ENCODE results near the gene CENPW.

CENPW gene

GRCh38 chr6:126385536-126385935 is 45.6 kb downstream of the CENPW start:
- WGBS (ENCODE audit: extremely low coverage, insufficient coverage, insufficient read length): no CpG with 5 or more reads among the region's 1 CpG
- Histone ChIP-seq H3K9ac (ENCODE audit: low read length) (no peak overlapping the region), H3K18ac (ENCODE audit: low read length) (no peak overlapping the region), H3K36me3 (ENCODE audit: control insufficient read depth in 1 of 2, insufficient read depth in 2 of 2, low read length in 2 of 2) (peaks cover 0 to 3% of the 10 kb centered on the region in 2 experiments), H3K79me2 (ENCODE audit: control insufficient read depth, insufficient read depth, low read length, poor library complexity) (no peaks in the 10 kb centered on the region), H3K23ac (ENCODE audit: low read length) (no peak overlapping the region), H3K14ac (ENCODE audit: low read length) (no peak overlapping the region), H3K27ac (ENCODE audit: low read depth, low read length) (no peak overlapping the region), H2BK120ac (ENCODE audit: insufficient read depth, low read length, poor library complexity) (no peak overlapping the region), H4K91ac (ENCODE audit: low read depth, low read length) (no peak overlapping the region), H3K27me3 (ENCODE audit: insufficient read depth, low read length) (no peaks in the 10 kb centered on the region), H2AK5ac (ENCODE audit: low read length) (no peak overlapping the region), H3K4me3 (ENCODE audit: low read depth, low read length) (no peak overlapping the region), H3K4ac (ENCODE audit: low read depth, low read length) (no peak overlapping the region), H3K79me1 (ENCODE audit: low read length) (no peaks in the 10 kb centered on the region), H2BK5ac (ENCODE audit: low read depth, low read length, poor library complexity) (no peak overlapping the region), H2BK12ac (ENCODE audit: low read length) (no peak overlapping the region), H2AFZ (ENCODE audit: insufficient read depth, low read length, poor library complexity) (no peak overlapping the region), H3K4me1 (ENCODE audit: control insufficient read depth in 1 of 2, insufficient read depth in 2 of 2, low read length in 2 of 2) (no peaks in the 10 kb centered on the region), H3K9me3 (ENCODE audit: insufficient read depth, low read depth, low read length) (peaks cover 3% of the 10 kb centered on the region), H4K12ac (ENCODE audit: low read depth, low read length) (no peak overlapping the region), H3K4me2 (ENCODE audit: low read length) (no peak overlapping the region), H4K8ac (ENCODE audit: low read depth, low read length) (no peak overlapping the region)
- no peak for DNase-seq

- no peak overlapping the region for H3K23ac ChIP-seq (ENCODE audit: low read length)
- H3K9me3 ChIP-seq (ENCODE audit: insufficient read depth, low read depth, low read length): no peaks in the 10 kb centered on the region
- H3K4me1 ChIP-seq (ENCODE audit: control insufficient read depth in 1 of 2, insufficient read depth in 2 of 2, low read length in 2 of 2): no peaks in the 10 kb centered on the region
- H3K4me3 ChIP-seq (ENCODE audit: low read depth, low read length): no peak overlapping the region
- no peaks in the 10 kb centered on the region for H3K79me1 ChIP-seq (ENCODE audit: low read length)
- H3K9ac ChIP-seq (ENCODE audit: low read length): no peak overlapping the region
- H3K27me3 ChIP-seq (ENCODE audit: insufficient read depth, low read length): no peaks in the 10 kb centered on the region
- H4K8ac ChIP-seq (ENCODE audit: low read depth, low read length): no peak overlapping the region
- no peak overlapping the region for H3K4me2 ChIP-seq (ENCODE audit: low read length)
- no peak overlapping the region for H3K27ac ChIP-seq (ENCODE audit: low read depth, low read length)
- no peak overlapping the region for H3K18ac ChIP-seq (ENCODE audit: low read length)
- H2AFZ ChIP-seq (ENCODE audit: insufficient read depth, low read length, poor library complexity): no peak overlapping the region
- no peak overlapping the region for H4K91ac ChIP-seq (ENCODE audit: low read depth, low read length)
- H2BK12ac ChIP-seq (ENCODE audit: low read length): no peak overlapping the region
- no peak for DNase-seq
- no peaks in the 10 kb centered on the region for H3K36me3 ChIP-seq (ENCODE audit: control insufficient read depth in 1 of 2, insufficient read depth in 2 of 2, low read length in 2 of 2)
- H2AK5ac ChIP-seq (ENCODE audit: low read length): no peak overlapping the region
- no peak overlapping the region for H4K12ac ChIP-seq (ENCODE audit: low read depth, low read length)
- no peak overlapping the region for H2BK120ac ChIP-seq (ENCODE audit: insufficient read depth, low read length, poor library complexity)
- H3K4ac ChIP-seq (ENCODE audit: low read depth, low read length): no peak overlapping the region
- H2BK5ac ChIP-seq (ENCODE audit: low read depth, low read length, poor library complexity): no peak overlapping the region
- no peaks in the 10 kb centered on the region for H3K79me2 ChIP-seq (ENCODE audit: control insufficient read depth, insufficient read depth, low read length, poor library complexity)
- WGBS (ENCODE audit: extremely low coverage, insufficient coverage, insufficient read length): no CpG with 5 or more reads among the region's 3 CpGs
- H3K14ac ChIP-seq (ENCODE audit: low read length): no peak overlapping the region
These were observed 48.2 kb downstream of the CENPW start for GRCh38 chr6:126388104-126388598.

- Histone ChIP-seq H3K4me2 (ENCODE audit: low read length) (no peak overlapping the region), H3K9ac (ENCODE audit: low read length) (no peak overlapping the region), H3K27ac (ENCODE audit: low read depth, low read length) (no peak overlapping the region), H3K9me3 (ENCODE audit: insufficient read depth, low read depth, low read length) (no peaks in the 10 kb centered on the region), H2BK5ac (ENCODE audit: low read depth, low read length, poor library complexity) (no peak overlapping the region), H4K8ac (ENCODE audit: low read depth, low read length) (no peak overlapping the region), H4K91ac (ENCODE audit: low read depth, low read length) (no peak overlapping the region), H3K79me1 (ENCODE audit: low read length) (no peaks in the 10 kb centered on the region), H2AK5ac (ENCODE audit: low read length) (no peak overlapping the region), H3K4me3 (ENCODE audit: low read depth, low read length) (no peak overlapping the region), H3K23ac (ENCODE audit: low read length) (no peak overlapping the region), H3K27me3 (ENCODE audit: insufficient read depth, low read length) (no peaks in the 10 kb centered on the region), H2BK12ac (ENCODE audit: low read length) (no peak overlapping the region), H3K79me2 (ENCODE audit: control insufficient read depth, insufficient read depth, low read length, poor library complexity) (no peaks in the 10 kb centered on the region), H2BK120ac (ENCODE audit: insufficient read depth, low read length, poor library complexity) (no peak overlapping the region), H3K4me1 (ENCODE audit: control insufficient read depth in 1 of 2, insufficient read depth in 2 of 2, low read length in 2 of 2) (no peaks in the 10 kb centered on the region), H3K4ac (ENCODE audit: low read depth, low read length) (no peak overlapping the region), H2AFZ (ENCODE audit: insufficient read depth, low read length, poor library complexity) (no peak overlapping the region), H3K18ac (ENCODE audit: low read length) (no peak overlapping the region), H3K14ac (ENCODE audit: low read length) (no peak overlapping the region), H3K36me3 (ENCODE audit: control insufficient read depth in 1 of 2, insufficient read depth in 2 of 2, low read length in 2 of 2) (no peaks in the 10 kb centered on the region), H4K12ac (ENCODE audit: low read depth, low read length) (no peak overlapping the region)
- WGBS (ENCODE audit: extremely low coverage, insufficient coverage, insufficient read length): no CpG with 5 or more reads among the region's 2 CpGs
- DNase-seq: no peak
These were observed 56.2 kb downstream of the CENPW start for GRCh38 chr6:126396131-126396530.
